ENCODE results near the gene ZBTB46. TPM values are rescaled to one million over a fixed set of nuclear protein-coding genes. Genes with fewer than 3 reads are reported as not detected.

Gene ZBTB46
- total RNA-seq, 2 experiments from 2014 or later: 0.67 to 1.3 TPM

- Histone ChIP-seq H3K4me2 (ENCODE audit: low read length) (no peak overlapping the region), H4K20me1 (ENCODE audit: insufficient read depth, low read length) (no peaks in the 10 kb centered on the region), H3K4me1 (ENCODE audit: insufficient read depth, low read length, poor library complexity, severe bottlenecking) (no peaks in the 10 kb centered on the region), H3K4me3 (ENCODE audit: low read depth, low read length, poor library complexity, severe bottlenecking) (no peak overlapping the region), H2AFZ (ENCODE audit: low read length) (no peak overlapping the region), H3K36me3 (ENCODE audit: insufficient read depth, low read length) (no peaks in the 10 kb centered on the region), H3K79me2 (ENCODE audit: insufficient read depth, low read depth, low read length) (no peaks in the 10 kb centered on the region), H3K9me2 (ENCODE audit: insufficient read depth, low read length) (no peaks in the 10 kb centered on the region), H3K9me3 (ENCODE audit: low read length) (no peaks in the 10 kb centered on the region), H3K27ac (ENCODE audit: low read depth, low read length, poor library complexity, severe bottlenecking) (no peak overlapping the region)
- intact Hi-C loops (cut with micrococcal nuclease; ENCODE audit: unreplicated experiment): no loop called here
- peak; percentile 53 for DNase-seq (ENCODE audit: low spot score)
- no TSS peak for BruUV-seq (replicated peaks)
- TF ChIP-seq CTCF (conservative IDR thresholded peaks at IDR 0.05; ENCODE audit: low read length) (peak; percentile 77), EZH2phosphoT487 (IDR thresholded peaks at IDR 0.05; ENCODE audit: borderline replicate concordance, low read depth, low read length) (no peak)
- ChIA-PET CTCF (ENCODE audit: unreplicated experiment) (no interaction called here), POLR2A (no interaction called here)
Measured at GRCh38 chr20:63775096-63775978, 55.7 kb downstream of the ZBTB46 start.

GRCh38 chr20:63774306-63774705 is 56.8 kb downstream of the ZBTB46 start:
- Histone ChIP-seq H2AFZ (ENCODE audit: low read length) (no peak overlapping the region), H3K9me2 (ENCODE audit: insufficient read depth, low read length) (no peaks in the 10 kb centered on the region), H3K9me3 (ENCODE audit: low read length) (no peaks in the 10 kb centered on the region), H3K27ac (ENCODE audit: low read depth, low read length, poor library complexity, severe bottlenecking) (no peak overlapping the region), H3K4me2 (ENCODE audit: low read length) (no peak overlapping the region), H3K79me2 (ENCODE audit: insufficient read depth, low read depth, low read length) (no peaks in the 10 kb centered on the region), H3K4me1 (ENCODE audit: insufficient read depth, low read length, poor library complexity, severe bottlenecking) (no peaks in the 10 kb centered on the region), H3K36me3 (ENCODE audit: insufficient read depth, low read length) (no peaks in the 10 kb centered on the region), H4K20me1 (ENCODE audit: insufficient read depth, low read length) (no peaks in the 10 kb centered on the region), H3K4me3 (ENCODE audit: low read depth, low read length, poor library complexity, severe bottlenecking) (no peak overlapping the region)
- no TSS peak for BruUV-seq (replicated peaks)
- intact Hi-C loops (cut with micrococcal nuclease; ENCODE audit: unreplicated experiment): no loop called here
- TF ChIP-seq CTCF (conservative IDR thresholded peaks at IDR 0.05; ENCODE audit: low read length) (no peak), EZH2phosphoT487 (IDR thresholded peaks at IDR 0.05; ENCODE audit: borderline replicate concordance, low read depth, low read length) (no peak)
- CTCF ChIA-PET (ENCODE audit: unreplicated experiment): no interaction called here
- DNase-seq (ENCODE audit: low spot score): no peak
- POLR2A ChIA-PET: no interaction called here

- Histone ChIP-seq H4K20me1 (ENCODE audit: insufficient read depth, low read length) (no peaks in the 10 kb centered on the region), H3K79me2 (ENCODE audit: insufficient read depth, low read depth, low read length) (no peaks in the 10 kb centered on the region), H3K4me1 (ENCODE audit: insufficient read depth, low read length, poor library complexity, severe bottlenecking) (no peaks in the 10 kb centered on the region), H3K9me2 (ENCODE audit: insufficient read depth, low read length) (no peaks in the 10 kb centered on the region), H3K36me3 (ENCODE audit: insufficient read depth, low read length) (no peaks in the 10 kb centered on the region), H3K27ac (ENCODE audit: low read depth, low read length, poor library complexity, severe bottlenecking) (no peak overlapping the region), H3K4me2 (ENCODE audit: low read length) (no peak overlapping the region), H3K4me3 (ENCODE audit: low read depth, low read length, poor library complexity, severe bottlenecking) (no peak overlapping the region), H2AFZ (ENCODE audit: low read length) (no peak overlapping the region), H3K9me3 (ENCODE audit: low read length) (no peaks in the 10 kb centered on the region)
- POLR2A ChIA-PET: no interaction called here
- intact Hi-C loops (cut with micrococcal nuclease; ENCODE audit: unreplicated experiment): no loop called here
- no TSS peak for BruUV-seq (replicated peaks)
- DNase-seq (ENCODE audit: low spot score): no peak
- CTCF ChIA-PET (ENCODE audit: unreplicated experiment): no interaction called here
- no peak for TF ChIP-seq EZH2phosphoT487 (IDR thresholded peaks at IDR 0.05; ENCODE audit: borderline replicate concordance, low read depth, low read length)
- TF ChIP-seq CTCF (conservative IDR thresholded peaks at IDR 0.05; ENCODE audit: low read length): no peak
Measured at GRCh38 chr20:63773571-63774241, 57.4 kb downstream of the ZBTB46 start.

Measured in OCI-LY7 (cell line).